Osteocyte (in vitro differentiated cells): Measurements from ENCODE around the gene USH1G. TPM values are rescaled to one million over a fixed set of nuclear protein-coding genes. Genes with fewer than 3 reads are reported as not detected.

ENCODE experiments used
- DNase-seq: peaks from one replicate; pipeline ENCODE4 v3.0.0; 2021; ENCODE audit warnings: mixed read lengths; ENCODE audit not compliant: unreplicated experiment; ENCODE audit errors: extremely low spot score
- H3K27ac Mint-ChIP-seq: one replicate; pipeline ENCODE4 v1.8.0; 2021; ENCODE audit warnings: mild to moderate bottlenecking, mixed read lengths; ENCODE audit not compliant: unreplicated experiment
- H3K27me3 Mint-ChIP-seq: one replicate; pipeline ENCODE4 v1.8.0; 2021; ENCODE audit warnings: mixed read lengths; ENCODE audit not compliant: unreplicated experiment
- H3K36me3 Mint-ChIP-seq: one replicate; pipeline ENCODE4 v1.8.0; 2021; ENCODE audit warnings: mixed read lengths; ENCODE audit not compliant: unreplicated experiment
- H3K4me1 Mint-ChIP-seq: one replicate; pipeline ENCODE4 v1.8.0; 2021; ENCODE audit warnings: mixed read lengths; ENCODE audit not compliant: unreplicated experiment
- H3K4me3 Mint-ChIP-seq: one replicate; pipeline ENCODE4 v1.8.0; 2021; ENCODE audit warnings: mild to moderate bottlenecking, moderate library complexity, mixed read lengths; ENCODE audit not compliant: unreplicated experiment
- H3K9me3 Mint-ChIP-seq: one replicate; pipeline ENCODE4 v1.8.0; 2021; ENCODE audit warnings: mixed read lengths; ENCODE audit not compliant: unreplicated experiment
- CTCF ChIP-seq: fragments of 200-600 bp; sonication (generic); IDR thresholded peaks from 2 replicates; pipeline ENCODE4 v1.5.0; 2021; ENCODE audit warnings: antibody characterized with exemption, mild to moderate bottlenecking, moderate library complexity
- total RNA-seq: library from RNA; stranded (reverse); gene quantifications from 2 replicates; pipeline ENCODE4 v1.2.1, GENCODE V29; 2021

The USH1G gene
- total RNA-seq, 1 donor from 2014 or later, result not detected

DNA sequence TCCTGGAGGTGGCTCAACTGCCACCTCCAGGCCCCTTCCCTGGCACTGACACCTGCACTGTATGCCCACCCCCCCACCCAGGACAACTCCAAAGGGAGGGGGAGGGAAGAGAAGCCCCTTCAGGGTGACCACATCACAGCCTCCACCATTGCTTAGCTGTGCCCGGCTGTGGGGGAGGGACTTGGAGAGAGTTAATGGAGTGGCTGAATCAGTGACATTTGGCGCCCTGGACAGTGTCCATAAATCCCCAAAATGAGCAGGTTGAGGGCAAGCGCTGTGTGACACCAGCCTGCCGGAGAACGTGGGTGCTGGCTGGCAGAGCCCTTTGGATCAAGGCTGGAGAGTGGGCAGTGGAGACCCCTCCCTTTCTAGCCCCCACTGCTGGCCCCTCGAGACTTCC, 883 bp downstream of the USH1G start:
- H3K9me3 Mint-ChIP-seq, result no peaks in the 10 kb centered on the region
- H3K27me3 Mint-ChIP-seq, result peaks cover 37% of the 10 kb centered on the region
- DNase-seq, result no peak
- H3K4me1 Mint-ChIP-seq, result peaks cover 2% of the 10 kb centered on the region
- TF ChIP-seq CTCF, result no peak
- H3K4me3 Mint-ChIP-seq, result no peak overlapping the region
- no peak overlapping the region for H3K27ac Mint-ChIP-seq
- H3K36me3 Mint-ChIP-seq, result no peaks in the 10 kb centered on the region

- Mint-ChIP-seq H3K36me3 (no peaks in the 10 kb centered on the region), H3K27me3 (peaks cover 34% of the 10 kb centered on the region), H3K27ac (no peak overlapping the region), H3K4me3 (no peak overlapping the region), H3K4me1 (peaks cover 2% of the 10 kb centered on the region), H3K9me3 (no peaks in the 10 kb centered on the region)
- no peak for DNase-seq
- no peak for TF ChIP-seq CTCF
These were observed 1.3 kb downstream of the USH1G start for GRCh38 chr17:74921769-74922168.

DNA sequence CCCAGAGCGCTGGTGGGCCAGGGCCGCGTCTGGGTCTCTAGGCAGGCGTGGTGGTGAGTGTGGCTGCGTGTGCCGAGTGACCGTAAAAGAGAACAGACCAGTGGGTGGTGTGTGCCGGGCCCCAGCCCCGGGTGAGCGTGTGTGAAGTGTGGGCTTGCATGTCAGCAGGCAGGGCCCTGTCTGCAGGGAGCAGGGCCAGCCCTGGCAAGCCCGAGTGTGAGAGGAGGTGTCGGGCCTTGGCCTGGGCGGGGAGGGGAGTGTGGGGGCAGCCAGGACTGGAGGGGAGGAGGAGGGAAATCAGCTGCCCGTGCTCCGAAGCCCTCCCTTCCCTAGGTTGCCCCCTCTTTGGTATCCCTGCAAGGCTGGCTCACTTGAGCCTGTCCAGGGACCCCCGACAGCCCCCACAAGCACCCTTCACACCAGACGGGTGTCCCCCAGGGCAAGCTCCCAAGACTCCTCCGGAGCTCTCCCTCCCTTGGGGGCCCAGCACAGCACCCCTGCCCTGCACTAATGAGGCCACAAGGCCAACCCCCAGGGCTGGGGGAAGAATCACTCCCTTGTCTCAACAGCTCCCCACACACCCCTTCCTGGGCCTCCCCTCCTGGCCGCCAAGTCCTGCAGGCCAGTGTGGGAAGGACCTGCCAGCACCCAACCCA, 1.9 kb downstream of the USH1G start:
- no peak overlapping the region for H3K4me3 Mint-ChIP-seq
- H3K27me3 Mint-ChIP-seq, result peaks cover 28% of the 10 kb centered on the region
- no peak overlapping the region for H3K27ac Mint-ChIP-seq
- H3K4me1 Mint-ChIP-seq, result peaks cover 2% of the 10 kb centered on the region
- H3K9me3 Mint-ChIP-seq, result no peaks in the 10 kb centered on the region
- no peak for DNase-seq
- no peaks in the 10 kb centered on the region for H3K36me3 Mint-ChIP-seq
- TF ChIP-seq CTCF, result no peak

DNA sequence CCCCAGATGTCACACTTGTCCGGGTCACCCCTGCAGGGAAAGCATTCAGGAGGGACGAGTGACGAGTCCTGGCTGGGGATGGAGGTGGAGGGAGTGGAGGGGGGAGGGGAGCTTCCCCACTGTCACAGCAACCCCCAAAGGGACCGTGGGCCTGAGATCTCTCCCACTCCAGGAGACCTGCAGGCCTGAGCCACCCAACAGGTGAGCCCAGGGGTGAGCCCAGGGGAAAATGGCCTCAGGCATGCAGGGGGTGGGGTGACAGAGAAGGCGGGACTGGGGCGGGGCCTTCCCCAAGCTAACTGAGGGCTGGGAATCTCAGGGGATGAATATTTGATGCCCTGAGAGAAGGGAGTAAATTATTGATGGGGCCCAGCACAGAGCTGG, 2.4 kb downstream of the USH1G start:
- Mint-ChIP-seq H3K27me3 (peaks cover 25% of the 10 kb centered on the region), H3K4me3 (no peak overlapping the region), H3K36me3 (no peaks in the 10 kb centered on the region), H3K4me1 (peaks cover 2% of the 10 kb centered on the region), H3K9me3 (no peaks in the 10 kb centered on the region), H3K27ac (no peak overlapping the region)
- no peak for TF ChIP-seq CTCF
- DNase-seq, result no peak

- H3K36me3 Mint-ChIP-seq, result no peaks in the 10 kb centered on the region
- peaks cover 2% of the 10 kb centered on the region for H3K4me1 Mint-ChIP-seq
- H3K4me3 Mint-ChIP-seq, result no peak overlapping the region
- DNase-seq, result no peak
- H3K27ac Mint-ChIP-seq, result no peak overlapping the region
- no peak for TF ChIP-seq CTCF
- no peaks in the 10 kb centered on the region for H3K9me3 Mint-ChIP-seq
- peaks cover 22% of the 10 kb centered on the region for H3K27me3 Mint-ChIP-seq
These were observed 2.8 kb downstream of the USH1G start for GRCh38 chr17:74920306-74920620.
